HepG2 (cell line): ENCODE measurements around the gene DMRTB1. TPM values are rescaled to one million over a fixed set of nuclear protein-coding genes. Genes with fewer than 3 reads are reported as not detected.

Experiments used
- ATAC-seq: fragments of 200-7000 bp; cut with Tn5 transposase; 3 replicates; pipeline ENCODE4 v1.9.1; 2020; ENCODE audit warnings: mild to moderate bottlenecking, moderate library complexity
- BruUV-seq: library from RNA; stranded (reverse); fragments of 400-500 nt; replicated peaks from 2 replicates; lab custom pipeline; 2021; lab: Mats Ljungman, UMichigan
- CTCF ChIA-PET: fragments of 300-600 bp; formaldehyde crosslinking; extraction: SDS; loops from one replicate; lab custom pipeline; 2021; ENCODE audit warnings: low total read pairs, inconsistent platforms, low intra/inter-chr PET ratio; lab: Yijun Ruan, JAX
- POLR2A ChIA-PET: fragments of 350-600 bp; sonication (Branson Sonifier 250); formaldehyde crosslinking; loops from one replicate; lab custom pipeline; 2020; ENCODE audit warnings: antibody characterized with exemption, inconsistent platforms; lab: Yijun Ruan, JAX
- DNase-seq: peaks from one replicate; pipeline ENCODE4 v3.0.0-alpha.2; 2015; ENCODE audit warnings: low spot score
- FAIRE-seq: peaks from 3 replicates; lab custom pipeline; 2011; peaks lifted over from hg19 to GRCh38; lab: Jason Lieb, UNC
- H2AFZ ChIP-seq: one replicate; pipeline ENCODE4 v1.6.1; 2011; ENCODE audit warnings: low read length, inconsistent platforms
- H3K27ac ChIP-seq: fragments of 300-600 bp; 3 replicates; pipeline ENCODE4 v1.8.0; 2011; ENCODE audit warnings: mixed run types, mild to moderate bottlenecking, mixed read lengths, low read length, inconsistent platforms; ENCODE audit not compliant: insufficient read depth; ENCODE audit errors: extremely low read length
- H3K27me3 ChIP-seq, 2 experiments: fragments of 200-600 bp in 1 of 2; 2 replicates in 1 of 2; 3 replicates in 1 of 2; pipeline versions ENCODE4 v1.6.0 to v1.8.0; 2011; ENCODE audit warnings: low read length in 2 of 2, mild to moderate bottlenecking in 2 of 2, moderate library complexity in 2 of 2, inconsistent platforms in 1 of 2; ENCODE audit not compliant: insufficient read depth in 2 of 2, control insufficient read depth in 1 of 2
- H3K36me3 ChIP-seq, 2 experiments: fragments of 200-600 bp in 1 of 2; replicated peaks in 1 of 2; 2 replicates in 1 of 2; 3 replicates in 1 of 2; pipeline versions ENCODE4 v1.5.1 to v1.8.0; 2011; ENCODE audit warnings: low read length in 2 of 2, inconsistent platforms in 1 of 2; ENCODE audit not compliant: insufficient read depth in 2 of 2, control insufficient read depth in 1 of 2
- H3K4me1 ChIP-seq: 2 replicates; pipeline ENCODE4 v1.5.1; 2012; ENCODE audit warnings: low read length, inconsistent platforms; ENCODE audit not compliant: insufficient read depth
- H3K4me2 ChIP-seq: 2 replicates; pipeline ENCODE4 v1.6.0; 2011; ENCODE audit warnings: low read depth, low read length, inconsistent platforms
- H3K4me3 ChIP-seq, 3 experiments: fragments of 200-600 bp in 1 of 3; sonication (generic), shearing (Covaris generic) in 1 of 3; replicated peaks in 1 of 3; 2 replicates each; pipeline ENCODE4 v1.5.1; 2011 to 2016; ENCODE audit warnings: low read length in 3 of 3, inconsistent platforms in 2 of 3, low read depth in 2 of 3, mild to moderate bottlenecking in 2 of 3, control low read depth in 1 of 3, mixed read lengths in 1 of 3; ENCODE audit not compliant: insufficient read depth in 1 of 3
- H3K79me2 ChIP-seq: one replicate; pipeline ENCODE4 v1.6.1; 2011; ENCODE audit warnings: low read length, inconsistent platforms; ENCODE audit not compliant: insufficient read depth
- H3K9ac ChIP-seq: 2 replicates; pipeline ENCODE4 v1.6.0; 2011; ENCODE audit warnings: mild to moderate bottlenecking, low read depth, low read length, inconsistent platforms; ENCODE audit not compliant: insufficient read depth
- H3K9me3 ChIP-seq: 2 replicates; pipeline ENCODE4 v1.5.1; 2012; ENCODE audit warnings: mild to moderate bottlenecking, low read length
- H4K20me1 ChIP-seq: 2 replicates; pipeline ENCODE4 v1.6.0; 2011; ENCODE audit warnings: inconsistent platforms, mild to moderate bottlenecking, low read length, moderate library complexity; ENCODE audit not compliant: insufficient read depth
- CAMTA2 ChIP-seq: sonication (generic); formaldehyde crosslinking; IDR thresholded peaks from 2 replicates; pipeline ENCODE4 v1.4.0; 2020; ENCODE audit warnings: mild to moderate bottlenecking, missing genetic modification reagents, borderline replicate concordance
- GRHL1 ChIP-seq: sonication (generic); formaldehyde crosslinking; conservative IDR thresholded peaks from 2 replicates; pipeline ENCODE4 v1.8.0; 2022; ENCODE audit warnings: missing genetic modification reagents
- KDM6A ChIP-seq: IDR thresholded peaks from 2 replicates; pipeline ENCODE4 v1.6.1; 2016; ENCODE audit warnings: low read depth
- POGK ChIP-seq: sonication (generic); formaldehyde crosslinking; conservative IDR thresholded peaks from 2 replicates; pipeline ENCODE4 v1.8.0; 2022; ENCODE audit warnings: mild to moderate bottlenecking, moderate library complexity, missing genetic modification reagents
- SP5 ChIP-seq: IDR thresholded peaks from 2 replicates; pipeline ENCODE4 v1.6.1; 2016; ENCODE audit warnings: low read depth, borderline replicate concordance
- TEAD2 ChIP-seq: sonication (generic); formaldehyde crosslinking; IDR thresholded peaks from 2 replicates; pipeline ENCODE4 v1.9.0; 2021; ENCODE audit warnings: missing genetic modification reagents
- TP53 ChIP-seq: sonication (generic); formaldehyde crosslinking; conservative IDR thresholded peaks from 2 replicates; pipeline ENCODE4 v1.4.0; 2020; ENCODE audit warnings: missing genetic modification reagents
- ZFY ChIP-seq: sonication (generic); formaldehyde crosslinking; IDR thresholded peaks from 2 replicates; pipeline ENCODE4 v1.4.0; 2020; ENCODE audit warnings: missing genetic modification reagents
- ZNF24 ChIP-seq: fragments of 450-650 bp; IDR thresholded peaks from 2 replicates; pipeline ENCODE4 v1.6.1; 2017; ENCODE audit warnings: antibody characterized with exemption, mild to moderate bottlenecking
- ZNF30 ChIP-seq: sonication (generic); formaldehyde crosslinking; IDR thresholded peaks from 2 replicates; pipeline ENCODE4 v1.5.0; 2020; ENCODE audit warnings: mild to moderate bottlenecking, missing genetic modification reagents
- ZNF724P ChIP-seq: sonication (generic); formaldehyde crosslinking; IDR thresholded peaks from 2 replicates; pipeline ENCODE4 v1.8.0; 2022; ENCODE audit warnings: missing genetic modification reagents, borderline replicate concordance
- WGBS: methylation state at CpG from one replicate; pipeline ENCODE4 v1.1.6; 2017; ENCODE audit warnings: low lambda C conversion rate; 5-methylcytosine and 5-hydroxymethylcytosine counted together
- in situ Hi-C: cut with HindIII; loops from 2 replicates; pipeline ENCODE4 v1.10.0; 2017; ENCODE audit warnings: low pct_unique_long_range_greater_than_20kb; ENCODE audit not compliant: extremely low pct_ligation_motif_present
- intact Hi-C: fragments of 100-400 bp; cut with micrococcal nuclease; formaldehyde crosslinking; loops from one replicate; pipeline ENCODE4 v1.10.0; 2022; ENCODE audit not compliant: unreplicated experiment
- polyA plus RNA-seq, 8 experiments: library from polyadenylated mRNA; depleted of rRNA in 3 of 8; stranded (reverse) in 7 of 8; unstranded in 1 of 8; fragments of >200 nt; fragmentation: Illumina TruSeq in 4 of 8; extraction: Trizol in 4 of 8; gene quantifications; 2 replicates each; pipeline versions ENCODE4 v1.2.1 to v1.2.3, GENCODE V29; 2011 to 2016; ENCODE audit warnings: low read depth in 4 of 8, missing spikeins in 1 of 8, mixed read lengths in 1 of 8; ENCODE audit not compliant: insufficient read depth in 1 of 8
- total RNA-seq, 5 experiments: library from RNA; depleted of rRNA; stranded (reverse); fragments of >200 nt; fragmentation: Illumina TruSeq; extraction: Trizol; gene quantifications; 2 replicates each; pipeline ENCODE4 v1.2.3, GENCODE V29; 2016; ENCODE audit warnings: low read depth in 1 of 5
- TF ChIP-seq, protein P1 (sequence below): IDR thresholded peaks from 2 replicates; pipeline ENCODE4 v1.6.1; 2016; ENCODE audit warnings: missing biosample characterization, missing genetic modification reagents, low read depth

Gene DMRTB1
- total and polyA plus RNA-seq, 2 of the 13 experiments (the other 11 are each of a cell fraction or from before 2014, with no cell fraction given) = not detected

- H3K27ac ChIP-seq = no peak overlapping the region
- no peak for ATAC-seq
- intact Hi-C loops = no loop called here
Measured at GRCh38 chr1:53502641-53503432, 43.6 kb downstream of the DMRTB1 start.

More at GRCh38 chr1:53502641-53503432, 43.6 kb downstream of the DMRTB1 start:
- H4K20me1 ChIP-seq = no peaks in the 10 kb centered on the region
- H3K79me2 ChIP-seq = no peaks in the 10 kb centered on the region
- peaks cover 8 to 57% of the 10 kb centered on the region in 2 experiments; a peak in 4 of 5 replicates for H3K27me3 ChIP-seq
- no peak overlapping the region for H3K9ac ChIP-seq
- H3K9me3 ChIP-seq = no peaks in the 10 kb centered on the region
- in situ Hi-C loops = no loop called here
- no peak for TF ChIP-seq ZNF30 (CRISPR knock-in tag)
- TF ChIP-seq ZNF724P (CRISPR knock-in tag) = no peak
- no peak for TF ChIP-seq TP53 (CRISPR knock-in tag)
- TF ChIP-seq GRHL1 (CRISPR knock-in tag) = no peak
- no peak for TF ChIP-seq CAMTA2 (CRISPR knock-in tag)
- TF ChIP-seq POGK (CRISPR knock-in tag) = no peak
- no peak for TF ChIP-seq SP5 (CRISPR knock-in tag)
- TF ChIP-seq TEAD2 = no peak
- no peak for TF ChIP-seq KDM6A
- no peak for TF ChIP-seq ZNF24
- TF ChIP-seq, protein P1, sequence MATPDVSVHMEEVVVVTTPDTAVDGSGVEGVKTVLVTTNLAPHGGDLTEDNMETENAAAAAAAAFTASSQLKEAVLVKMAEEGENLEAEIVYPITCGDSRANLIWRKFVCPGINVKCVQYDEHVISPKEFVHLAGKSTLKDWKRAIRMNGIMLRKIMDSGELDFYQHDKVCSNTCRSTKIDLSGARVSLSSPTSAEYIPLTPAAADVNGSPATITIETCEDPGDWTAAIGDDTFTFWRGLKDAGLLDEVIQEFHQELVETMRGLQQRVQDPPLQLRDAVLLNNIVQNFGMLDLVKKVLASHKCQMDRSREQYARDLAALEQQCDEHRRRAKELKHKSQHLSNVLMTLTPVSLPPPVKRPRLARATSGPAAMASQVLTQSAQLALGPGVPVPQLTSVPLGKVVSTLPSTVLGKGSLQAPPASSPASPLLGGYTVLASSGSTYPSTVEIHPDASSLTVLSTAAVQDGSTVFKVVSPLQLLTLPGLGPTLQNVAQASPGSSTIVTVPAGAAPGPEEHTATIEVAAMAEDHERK (CRISPR knock-in tag) = no peak
- no peak for TF ChIP-seq ZFY (CRISPR knock-in tag)
- no peaks in the 10 kb centered on the region for H3K4me1 ChIP-seq
- BruUV-seq = no TSS peak
- no peaks in the 10 kb centered on the region for H3K36me3 ChIP-seq
- ChIA-PET CTCF (no interaction called here), POLR2A (no interaction called here)
- no peak overlapping the region for H2AFZ ChIP-seq
- no peak overlapping the region for H3K4me2 ChIP-seq
- no peak overlapping the region for H3K4me3 ChIP-seq
- no peak for FAIRE-seq
- no peak for DNase-seq
- WGBS = 41% methylated on average over 5 of the region's 7 CpGs
